SKM-1 (cell line): ENCODE data around the gene CDHR3.
"Not testable (repeated sequence)": the region's sequence is repeated elsewhere in the genome, so short reads cannot be mapped to it uniquely, and the experiment has no call there.

Experiments
- DNase-seq: peaks from one replicate; lab custom pipeline; 2025; ENCODE audit not compliant: unreplicated experiment; lab: John Stamatoyannopoulos, UW

The CDHR3 gene

GRCh38 chr7:105955651-105956466 is 7.2 kb upstream of the CDHR3 start:
- not testable (repeated sequence) for DNase-seq

GRCh38 chr7:105958012-105958411 is 5.1 kb upstream of the CDHR3 start:
- DNase-seq = no peak

- no peak for DNase-seq
Observed at GRCh38 chr7:105962353-105962752, 711 bp upstream of the CDHR3 start.

- DNase-seq = no peak
Observed at GRCh38 chr7:105971845-105972244, 8.8 kb downstream of the CDHR3 start.

- DNase-seq = no peak
Observed at GRCh38 chr7:105972276-105972675, 9.2 kb downstream of the CDHR3 start.

GRCh38 chr7:105974471-105974870 is 11.4 kb downstream of the CDHR3 start:
- DNase-seq = no peak

- no peak for DNase-seq
Observed at GRCh38 chr7:105975770-105976417, 12.8 kb downstream of the CDHR3 start.

GRCh38 chr7:105976868-105977267 is 13.8 kb downstream of the CDHR3 start:
- no peak for DNase-seq

- DNase-seq = no peak
Observed at GRCh38 chr7:105978035-105978434, 15.0 kb downstream of the CDHR3 start.

- no peak for DNase-seq
Observed at GRCh38 chr7:105978974-105979373, 15.9 kb downstream of the CDHR3 start.

GRCh38 chr7:105979405-105979804 is 16.3 kb downstream of the CDHR3 start:
- no peak for DNase-seq

GRCh38 chr7:105980645-105981396 is 17.8 kb downstream of the CDHR3 start:
- no peak for DNase-seq

GRCh38 chr7:105982388-105982787 is 19.3 kb downstream of the CDHR3 start:
- DNase-seq = no peak

GRCh38 chr7:105984808-105985207 is 21.7 kb downstream of the CDHR3 start:
- DNase-seq = not testable (repeated sequence)

GRCh38 chr7:105985229-105985628 is 22.2 kb downstream of the CDHR3 start:
- no peak for DNase-seq

- no peak for DNase-seq
Observed at GRCh38 chr7:105985672-105986215, 22.7 kb downstream of the CDHR3 start.

GRCh38 chr7:105987046-105987445 is 24.0 kb downstream of the CDHR3 start:
- no peak for DNase-seq

- DNase-seq = no peak
Observed at GRCh38 chr7:105988276-105988675, 25.2 kb downstream of the CDHR3 start.

- DNase-seq = no peak
Observed at GRCh38 chr7:105989191-105989590, 26.1 kb downstream of the CDHR3 start.

GRCh38 chr7:105989686-105990085 is 26.6 kb downstream of the CDHR3 start:
- DNase-seq = no peak

GRCh38 chr7:105990141-105990540 is 27.1 kb downstream of the CDHR3 start:
- DNase-seq = no peak
